Panc1 (cell line): Measurements from ENCODE around the gene KCNB1. TPM values are rescaled to one million over a fixed set of nuclear protein-coding genes. Genes with fewer than 3 reads are reported as not detected.

Experiments used
- ATAC-seq: fragments of 200-7000 bp; cut with Tn5 transposase; 2 replicates; pipeline ENCODE4 v1.9.1; 2020; ENCODE audit warnings: mild to moderate bottlenecking, moderate library complexity
- BruUV-seq: library from RNA; stranded (reverse); fragments of 400-500 nt; replicated peaks from 2 replicates; lab custom pipeline; 2021; lab: Mats Ljungman, UMichigan
- CTCF ChIA-PET: fragments of 300-600 bp; sonication (Branson Sonifier 250); formaldehyde crosslinking; loops from one replicate; lab custom pipeline; 2022; ENCODE audit warnings: antibody characterized with exemption; lab: Charles Lee
- POLR2A ChIA-PET: fragments of 300-600 bp; sonication (Branson Sonifier 250); formaldehyde crosslinking; loops from one replicate; lab custom pipeline; 2022; ENCODE audit warnings: antibody characterized with exemption; lab: Charles Lee
- DNase-seq: peaks from one replicate; pipeline ENCODE4 v3.0.0-alpha.2; 2010; ENCODE audit warnings: low read depth, low spot score
- H3K27ac ChIP-seq: 2 replicates; pipeline ENCODE4 v1.5.1; 2011; ENCODE audit warnings: mild to moderate bottlenecking, low read length, inconsistent platforms
- H3K27me3 ChIP-seq: fragments of 200-500 bp; sonication (Bioruptor generic); 2 replicates; pipeline ENCODE4 v1.6.0; 2014; ENCODE audit warnings: low read length, inconsistent platforms; ENCODE audit not compliant: control insufficient read depth, insufficient read depth
- H3K36me3 ChIP-seq: fragments of 200-500 bp; sonication (Bioruptor generic); 2 replicates; pipeline ENCODE4 v1.5.1; 2014; ENCODE audit warnings: inconsistent platforms, mild to moderate bottlenecking, low read length, moderate library complexity; ENCODE audit not compliant: control insufficient read depth, insufficient read depth
- H3K4me1 ChIP-seq: 2 replicates; pipeline ENCODE4 v1.5.1; 2011; ENCODE audit warnings: inconsistent platforms, mild to moderate bottlenecking, low read length, moderate library complexity; ENCODE audit not compliant: control insufficient read depth, insufficient read depth
- H3K4me3 ChIP-seq, 2 experiments: 2 replicates each; pipeline ENCODE4 v1.5.1; 2011 to 2012; ENCODE audit warnings: low read depth in 2 of 2, low read length in 2 of 2, mild to moderate bottlenecking in 2 of 2, inconsistent platforms in 1 of 2, moderate library complexity in 1 of 2
- H3K9me3 ChIP-seq: fragments of 200-500 bp; sonication (Bioruptor generic); 2 replicates; pipeline ENCODE4 v1.5.1; 2014; ENCODE audit warnings: low read depth, mild to moderate bottlenecking, inconsistent platforms, low read length, moderate library complexity; ENCODE audit not compliant: control insufficient read depth, insufficient read depth
- CTCF ChIP-seq: fragments of 450-650 bp; IDR thresholded peaks from 2 replicates; pipeline ENCODE4 v1.5.1; 2017; ENCODE audit warnings: mild to moderate bottlenecking
- POLR2AphosphoS5 ChIP-seq: IDR thresholded peaks from 2 replicates; pipeline ENCODE4 v1.6.1; 2012; ENCODE audit warnings: mild to moderate bottlenecking, low read depth, low read length, moderate library complexity
- SIN3A ChIP-seq: IDR thresholded peaks from 2 replicates; pipeline ENCODE4 v1.6.1; 2012; ENCODE audit warnings: low read depth, mild to moderate bottlenecking, low read length, moderate library complexity, borderline replicate concordance; ENCODE audit not compliant: insufficient read depth
- TCF7L2 ChIP-seq: IDR thresholded peaks from 2 replicates; pipeline ENCODE4 v1.6.1; 2011; ENCODE audit warnings: mild to moderate bottlenecking, low read depth, low read length, inconsistent platforms
- in situ Hi-C: cut with HindIII; loops from 2 replicates; pipeline ENCODE4 v1.10.0; 2016; ENCODE audit warnings: low sequenced_read_pairs, low pct_unique_long_range_greater_than_20kb
- intact Hi-C: fragments of 100-400 bp; cut with micrococcal nuclease; formaldehyde crosslinking; loops from one replicate; pipeline ENCODE4 v1.10.0; 2022; ENCODE audit not compliant: unreplicated experiment
- total RNA-seq: library from RNA; stranded (reverse); gene quantifications from one replicate; pipeline ENCODE4 v1.2.1, GENCODE V29; 2021; ENCODE audit not compliant: unreplicated experiment
- TF ChIP-seq, protein P1 (sequence below), 2 experiments: IDR thresholded peaks; 2 replicates each; pipeline ENCODE4 v1.6.1; 2011 to 2012; ENCODE audit warnings: low read depth in 2 of 2, control low read depth in 1 of 2, low read length in 1 of 2, mild to moderate bottlenecking in 1 of 2, moderate library complexity in 1 of 2; ENCODE audit not compliant: insufficient read depth in 1 of 2

Gene KCNB1
- total RNA-seq, 1 experiment from 2014 or later, result 11.1 TPM

DNA sequence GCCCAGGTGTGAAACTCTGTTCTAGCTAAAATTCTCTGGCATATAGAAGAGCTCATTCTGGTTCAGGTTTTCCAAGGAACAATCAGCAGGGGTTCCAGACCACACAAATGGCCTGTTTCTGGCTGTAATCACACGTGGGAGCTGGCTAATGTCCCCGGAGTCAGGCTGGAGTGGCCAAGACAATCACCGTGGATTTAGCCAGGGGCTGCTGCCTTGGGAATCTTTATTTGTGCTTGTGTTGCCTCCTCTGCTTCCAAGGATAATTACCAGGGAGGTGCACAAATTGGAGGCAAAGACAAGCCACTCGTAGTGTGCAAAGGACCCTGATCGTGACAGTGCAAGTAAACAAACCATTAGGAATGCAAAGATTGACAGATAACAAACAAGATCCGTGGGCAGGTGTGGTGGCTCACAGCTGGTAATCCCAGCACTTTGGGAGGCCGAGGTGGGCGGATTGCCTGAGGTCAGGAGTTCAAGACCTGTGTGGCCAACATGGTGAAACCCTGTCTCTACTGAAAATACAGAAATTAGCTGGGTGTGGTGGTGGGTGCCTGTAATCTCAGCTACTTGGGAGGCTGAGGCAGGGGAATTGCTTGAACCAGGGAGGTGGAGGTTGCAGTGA, 77.3 kb downstream of the KCNB1 start:
- Histone ChIP-seq H3K4me1 (no peaks in the 10 kb centered on the region; the same call in 1 of the 2 replicates), H3K4me3 (no peak overlapping the region), H3K27ac (no peak overlapping the region), H3K27me3 (no peaks in the 10 kb centered on the region), H3K36me3 (no peaks in the 10 kb centered on the region), H3K9me3 (no peaks in the 10 kb centered on the region)
- ATAC-seq (0 out of 2 replicates have a peak, but pooled peaks have one; percentile 7), DNase-seq (no peak)
- ChIA-PET POLR2A (interaction anchor here (0.7 kb wide), 1 partner anchor 21 kb away, joined by 3 read pairs; no protein-coding TSS in a partner anchor), CTCF (no interaction called here)
- intact Hi-C loops (no loop called here), in situ Hi-C loops (no loop called here)
- TF ChIP-seq, protein P1, sequence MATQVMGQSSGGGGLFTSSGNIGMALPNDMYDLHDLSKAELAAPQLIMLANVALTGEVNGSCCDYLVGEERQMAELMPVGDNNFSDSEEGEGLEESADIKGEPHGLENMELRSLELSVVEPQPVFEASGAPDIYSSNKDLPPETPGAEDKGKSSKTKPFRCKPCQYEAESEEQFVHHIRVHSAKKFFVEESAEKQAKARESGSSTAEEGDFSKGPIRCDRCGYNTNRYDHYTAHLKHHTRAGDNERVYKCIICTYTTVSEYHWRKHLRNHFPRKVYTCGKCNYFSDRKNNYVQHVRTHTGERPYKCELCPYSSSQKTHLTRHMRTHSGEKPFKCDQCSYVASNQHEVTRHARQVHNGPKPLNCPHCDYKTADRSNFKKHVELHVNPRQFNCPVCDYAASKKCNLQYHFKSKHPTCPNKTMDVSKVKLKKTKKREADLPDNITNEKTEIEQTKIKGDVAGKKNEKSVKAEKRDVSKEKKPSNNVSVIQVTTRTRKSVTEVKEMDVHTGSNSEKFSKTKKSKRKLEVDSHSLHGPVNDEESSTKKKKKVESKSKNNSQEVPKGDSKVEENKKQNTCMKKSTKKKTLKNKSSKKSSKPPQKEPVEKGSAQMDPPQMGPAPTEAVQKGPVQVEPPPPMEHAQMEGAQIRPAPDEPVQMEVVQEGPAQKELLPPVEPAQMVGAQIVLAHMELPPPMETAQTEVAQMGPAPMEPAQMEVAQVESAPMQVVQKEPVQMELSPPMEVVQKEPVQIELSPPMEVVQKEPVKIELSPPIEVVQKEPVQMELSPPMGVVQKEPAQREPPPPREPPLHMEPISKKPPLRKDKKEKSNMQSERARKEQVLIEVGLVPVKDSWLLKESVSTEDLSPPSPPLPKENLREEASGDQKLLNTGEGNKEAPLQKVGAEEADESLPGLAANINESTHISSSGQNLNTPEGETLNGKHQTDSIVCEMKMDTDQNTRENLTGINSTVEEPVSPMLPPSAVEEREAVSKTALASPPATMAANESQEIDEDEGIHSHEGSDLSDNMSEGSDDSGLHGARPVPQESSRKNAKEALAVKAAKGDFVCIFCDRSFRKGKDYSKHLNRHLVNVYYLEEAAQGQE (IDR thresholded peaks at IDR 0.05; ENCODE audit: insufficient read depth in 1 of 2, low read depth in 2 of 2, low read length in 1 of 2), result no peak
- no peak for TF ChIP-seq TCF7L2
- no peak for TF ChIP-seq POLR2AphosphoS5
- TF ChIP-seq CTCF, result no peak
- no peak for TF ChIP-seq SIN3A
- no TSS peak for BruUV-seq

DNA sequence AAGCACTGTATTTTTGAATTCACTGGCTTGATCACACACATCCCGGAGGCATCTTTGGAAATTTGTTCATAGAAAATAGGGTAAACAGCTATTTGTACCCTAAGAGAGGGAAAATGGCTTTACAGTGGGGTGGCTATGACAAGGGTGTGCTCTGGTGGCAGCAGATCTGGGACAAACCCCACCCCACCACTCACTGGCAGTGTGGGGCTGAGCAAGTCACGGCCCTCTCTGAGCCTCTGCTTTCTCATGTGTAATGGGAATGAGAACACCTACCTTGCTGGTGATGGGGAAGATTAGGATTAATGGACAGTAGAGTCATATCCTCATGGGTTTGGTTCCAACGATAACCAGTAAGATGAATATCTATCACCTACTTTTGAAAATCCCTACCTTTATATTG, 78.0 kb downstream of the KCNB1 start:
- in situ Hi-C loops, result no loop called here
- CTCF ChIA-PET, result interaction anchor here (0.6 kb wide), 1 partner anchor 14 kb away, joined by 4 read pairs; no protein-coding TSS in a partner anchor
- BruUV-seq, result no TSS peak
- Histone ChIP-seq H3K9me3 (no peaks in the 10 kb centered on the region), H3K4me3 (no peak overlapping the region), H3K27ac (peak overlapping the region; percentile 24; the same call in 1 of the 2 replicates), H3K4me1 (no peaks in the 10 kb centered on the region; the same call in 1 of the 2 replicates), H3K27me3 (no peaks in the 10 kb centered on the region), H3K36me3 (no peaks in the 10 kb centered on the region)
- no peak for DNase-seq
- ATAC-seq, result no peak
- POLR2A ChIA-PET, result no interaction called here
- no peak for TF ChIP-seq SIN3A
- TF ChIP-seq, protein P1 (IDR thresholded peaks at IDR 0.05; ENCODE audit: insufficient read depth in 1 of 2, low read depth in 2 of 2, low read length in 1 of 2), result no peak
- no peak for TF ChIP-seq CTCF
- no peak for TF ChIP-seq POLR2AphosphoS5
- TF ChIP-seq TCF7L2, result no peak
- intact Hi-C loops, result no loop called here
